K562 (cell line): ENCODE data around the gene CYP4F11. TPM values are rescaled to one million over a fixed set of nuclear protein-coding genes. Genes with fewer than 3 reads are reported as not detected.
A peak's percentile ranks its signal among the peaks of the same experiment; 100 is the strongest.

Experiments used
- ATAC-seq: fragments of 200-7000 bp; cut with Tn5 transposase; 3 replicates; pipeline ENCODE4 v1.9.1; 2020; ENCODE audit warnings: moderate library complexity
- BruUV-seq: library from RNA; stranded (reverse); fragments of 400-500 nt; replicated peaks from 2 replicates; lab custom pipeline; 2021; lab: Mats Ljungman, UMichigan
- CTCF ChIA-PET: fragments of 300-600 bp; formaldehyde crosslinking; extraction: SDS; loops from one replicate; lab custom pipeline; 2021; ENCODE audit warnings: low intra/inter-chr PET ratio; lab: Yijun Ruan, JAX
- POLR2A ChIA-PET: fragments of 300-600, 350-650 bp; sonication (Branson Sonifier 250); formaldehyde crosslinking; extraction: SDS; loops from one replicate; lab custom pipeline; 2021; ENCODE audit warnings: antibody characterized with exemption, inconsistent platforms; lab: Yijun Ruan, JAX
- DNase-seq, 4 experiments: peaks; one replicate each; pipeline versions ENCODE4 v3.0.0 to v3.0.0-alpha.2; 2011 to 2018; ENCODE audit warnings: low spot score in 3 of 4, mixed read lengths in 3 of 4; ENCODE audit errors: extremely low read depth in 1 of 4
- FAIRE-seq: peaks from 2 replicates; lab custom pipeline; 2011; peaks lifted over from hg19 to GRCh38; lab: Jason Lieb, UNC
- H2AFZ ChIP-seq: 2 replicates; pipeline ENCODE4 v1.6.0; 2011; ENCODE audit warnings: low read depth, low read length, control low read depth, inconsistent platforms
- H3K27ac ChIP-seq: fragments of 200-600 bp; 3 replicates; pipeline ENCODE4 v1.8.0; 2011; ENCODE audit warnings: low read depth, mild to moderate bottlenecking, control low read depth, inconsistent platforms, low read length, moderate library complexity, mixed read lengths; ENCODE audit errors: extremely low read depth
- H3K27me3 ChIP-seq, 2 experiments: fragments of 300-600 bp in 1 of 2; 2 replicates in 1 of 2; 3 replicates in 1 of 2; pipeline versions ENCODE4 v1.6.0 to v1.8.0; 2011; ENCODE audit warnings: inconsistent platforms in 2 of 2, low read length in 2 of 2, mild to moderate bottlenecking in 1 of 2, mixed read lengths in 1 of 2, moderate library complexity in 1 of 2; ENCODE audit not compliant: control insufficient read depth in 2 of 2, insufficient read depth in 2 of 2
- H3K36me3 ChIP-seq: fragments of 300-600 bp; 3 replicates; pipeline ENCODE4 v1.8.0; 2011; ENCODE audit warnings: mild to moderate bottlenecking, low read length, inconsistent platforms; ENCODE audit not compliant: control insufficient read depth, insufficient read depth
- H3K4me1 ChIP-seq, 2 experiments: fragments of 200-600 bp in 1 of 2; replicated peaks in 1 of 2; 2 replicates in 1 of 2; 3 replicates in 1 of 2; pipeline versions ENCODE4 v1.5.1 to v1.8.0; 2011; ENCODE audit warnings: inconsistent platforms in 2 of 2, low read length in 2 of 2, mild to moderate bottlenecking in 1 of 2, mixed read lengths in 1 of 2, moderate library complexity in 1 of 2; ENCODE audit not compliant: control insufficient read depth in 2 of 2, insufficient read depth in 2 of 2
- H3K4me2 ChIP-seq: 2 replicates; pipeline ENCODE4 v1.6.1; 2011; ENCODE audit warnings: low read length, control low read depth, inconsistent platforms, mixed read lengths; ENCODE audit not compliant: insufficient read depth
- H3K4me3 ChIP-seq: fragments of 200-600 bp; sonication (generic), shearing (Covaris generic); 2 replicates; pipeline ENCODE4 v1.5.1; 2016; ENCODE audit warnings: control low read depth, inconsistent platforms
- H3K79me2 ChIP-seq: fragments of 200-600 bp; 3 replicates; pipeline ENCODE4 v1.8.0; 2011; ENCODE audit warnings: low read length, inconsistent platforms; ENCODE audit not compliant: control insufficient read depth, insufficient read depth
- H3K9ac ChIP-seq, 2 experiments: 2 replicates each; pipeline versions ENCODE4 v1.6.0 to v1.6.1; 2011; ENCODE audit warnings: low read depth in 2 of 2, low read length in 2 of 2, control low read depth in 1 of 2, inconsistent platforms in 1 of 2, mild to moderate bottlenecking in 1 of 2, mixed read lengths in 1 of 2; ENCODE audit not compliant: insufficient read depth in 1 of 2
- H3K9me1 ChIP-seq: one replicate; pipeline ENCODE4 v1.6.0; 2011; ENCODE audit warnings: inconsistent platforms, mild to moderate bottlenecking, low read length, moderate library complexity; ENCODE audit not compliant: control insufficient read depth, insufficient read depth
- H3K9me3 ChIP-seq: replicated peaks from 2 replicates; pipeline ENCODE4 v1.5.1; 2011; ENCODE audit warnings: low read depth, low read length, inconsistent platforms; ENCODE audit not compliant: control insufficient read depth, insufficient read depth
- H4K20me1 ChIP-seq: replicated peaks from 2 replicates; pipeline ENCODE4 v1.6.1; 2011; ENCODE audit warnings: low read length, inconsistent platforms, mixed read lengths; ENCODE audit not compliant: control insufficient read depth, insufficient read depth
- CBFA2T3 ChIP-seq: fragments of 450-650 bp; IDR thresholded peaks from 2 replicates; pipeline ENCODE4 v1.6.1; 2017
- CBX2 ChIP-seq: fragments of 200-600 bp; sonication (generic); IDR thresholded peaks from one replicate; pipeline ENCODE4 v1.6.1; 2012; ENCODE audit warnings: mild to moderate bottlenecking, low read length, inconsistent platforms; ENCODE audit not compliant: insufficient read depth, poor library complexity, severe bottlenecking
- ETV6 ChIP-seq, 3 experiments: fragments of 150-350 bp in 1 of 3; sonication (generic) in 1 of 3; formaldehyde crosslinking in 1 of 3; IDR thresholded peaks; 2 replicates each; pipeline versions ENCODE4 v1.6.1 to v1.8.0; 2014 to 2022; ENCODE audit warnings: borderline replicate concordance in 2 of 3, low read depth in 2 of 3, antibody characterized with exemption in 1 of 3, low read length in 1 of 3, mild to moderate bottlenecking in 1 of 3, missing genetic modification reagents in 1 of 3
- NR2C2 ChIP-seq, 2 experiments: fragments of 200-800 bp in 1 of 2; sonication (Bioruptor generic) in 1 of 2; sonication (generic) in 1 of 2; formaldehyde crosslinking in 1 of 2; IDR thresholded peaks; 2 replicates each; pipeline versions ENCODE4 v1.6.1 to v1.8.0; 2016 to 2022; ENCODE audit warnings: mild to moderate bottlenecking in 1 of 2, missing compliant biosample characterization in 1 of 2, missing genetic modification characterization in 1 of 2, missing genetic modification reagents in 1 of 2
- TAL1 ChIP-seq: fragments of 450-650 bp; IDR thresholded peaks from 2 replicates; pipeline ENCODE4 v1.6.1; 2016; ENCODE audit warnings: mild to moderate bottlenecking
- ZNF830 ChIP-seq: fragments of 250-450 bp; sonication (Bioruptor Pico); IDR thresholded peaks from 2 replicates; pipeline ENCODE4 v1.5.0; 2021; ENCODE audit warnings: mild to moderate bottlenecking
- WGBS: fragments of 100-300 bp; shearing (Covaris generic); methylation state at CpG from one replicate; pipeline ENCODE4 v1.1.6; 2016; ENCODE audit warnings: low coverage, mixed read lengths; ENCODE audit not compliant: insufficient coverage; ENCODE audit errors: missing lambda C conversion rate; 5-methylcytosine and 5-hydroxymethylcytosine counted together
- in situ Hi-C: fragments of 300-500 bp; cut with MboI; formaldehyde crosslinking; loops from 4 replicates; pipeline ENCODE4 v1.15.0; 2018; ENCODE audit warnings: inconsistent platforms, mixed read lengths
- intact Hi-C: fragments of 100-400 bp; cut with micrococcal nuclease; formaldehyde crosslinking; loops from 2 replicates; pipeline ENCODE4 v1.14.2; 2022
- polyA plus RNA-seq, 8 experiments: library from polyadenylated mRNA; depleted of rRNA in 4 of 8; stranded (reverse) in 5 of 8; unstranded in 3 of 8; fragments of >200 nt; fragmentation: Nextera tagmentation in 2 of 8; fragmentation: Illumina TruSeq in 1 of 8; extraction: Ambion mirVana in 2 of 8; extraction: Trizol in 1 of 8; gene quantifications; 2 replicates each; pipeline versions ENCODE4 v1.2.1 to v1.2.3, GENCODE V29; 2011 to 2014; ENCODE audit warnings: inconsistent platforms in 1 of 8, missing spikeins in 1 of 8
- total RNA-seq, 7 experiments: library from RNA; depleted of rRNA in 6 of 7; stranded (reverse); fragments of >200 nt in 6 of 7; fragmentation: Illumina TruSeq in 2 of 7; extraction: Trizol in 2 of 7; gene quantifications; 2 replicates each; pipeline versions ENCODE4 v1.2.1 to v1.2.3, GENCODE V29; 2011 to 2021; ENCODE audit warnings: low replicate concordance in 1 of 7
- TF ChIP-seq, protein P1 (sequence below): fragments of 450-650 bp; IDR thresholded peaks from 2 replicates; pipeline ENCODE4 v1.6.1; 2016; ENCODE audit warnings: low read depth, mild to moderate bottlenecking, moderate library complexity

CYP4F11 gene
- total and polyA plus RNA-seq, 9 of the 15 experiments (the other 6 are each of a cell fraction or from before 2014, with no cell fraction given) = 0.03 TPM; not detected in 8

DNA sequence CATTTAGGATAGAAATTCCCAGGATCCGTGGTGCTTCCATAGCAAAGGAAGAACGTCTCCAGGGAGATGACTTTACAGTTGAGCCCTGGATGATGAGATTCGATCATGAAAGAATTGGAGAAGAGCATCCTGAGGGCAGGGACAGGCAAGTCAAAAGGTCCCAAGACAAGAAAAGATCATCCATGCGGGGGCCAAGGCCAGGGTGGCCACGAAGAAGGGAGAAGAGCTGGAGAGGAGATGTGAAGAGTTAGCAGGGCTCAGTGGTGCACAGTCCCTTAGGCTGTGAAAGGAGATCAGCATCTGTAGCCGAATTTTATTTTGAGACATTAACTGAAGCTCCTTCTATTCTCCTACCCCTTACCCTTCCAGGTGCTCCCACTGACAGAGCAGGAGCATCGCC is 43.4 kb upstream of the CYP4F11 start (continued):
- TF ChIP-seq ETV6 (IDR thresholded peaks at IDR 0.05; ENCODE audit: borderline replicate concordance in 1 of 2, low read depth in 2 of 2, low read length in 1 of 2) = no peak
- no peak for TF ChIP-seq ETV6 (CRISPR knock-in tag; IDR thresholded peaks at IDR 0.05; ENCODE audit: borderline replicate concordance)
- TF ChIP-seq ZNF830 (CRISPR knock-in tag) = no peak
- TF ChIP-seq NR2C2 (CRISPR knock-in tag; IDR thresholded peaks at IDR 0.05) = no peak
- no peak for TF ChIP-seq NR2C2 (tag; IDR thresholded peaks at IDR 0.05)
- TF ChIP-seq, protein P1, sequence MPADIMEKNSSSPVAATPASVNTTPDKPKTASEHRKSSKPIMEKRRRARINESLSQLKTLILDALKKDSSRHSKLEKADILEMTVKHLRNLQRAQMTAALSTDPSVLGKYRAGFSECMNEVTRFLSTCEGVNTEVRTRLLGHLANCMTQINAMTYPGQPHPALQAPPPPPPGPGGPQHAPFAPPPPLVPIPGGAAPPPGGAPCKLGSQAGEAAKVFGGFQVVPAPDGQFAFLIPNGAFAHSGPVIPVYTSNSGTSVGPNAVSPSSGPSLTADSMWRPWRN = no peak

DNA sequence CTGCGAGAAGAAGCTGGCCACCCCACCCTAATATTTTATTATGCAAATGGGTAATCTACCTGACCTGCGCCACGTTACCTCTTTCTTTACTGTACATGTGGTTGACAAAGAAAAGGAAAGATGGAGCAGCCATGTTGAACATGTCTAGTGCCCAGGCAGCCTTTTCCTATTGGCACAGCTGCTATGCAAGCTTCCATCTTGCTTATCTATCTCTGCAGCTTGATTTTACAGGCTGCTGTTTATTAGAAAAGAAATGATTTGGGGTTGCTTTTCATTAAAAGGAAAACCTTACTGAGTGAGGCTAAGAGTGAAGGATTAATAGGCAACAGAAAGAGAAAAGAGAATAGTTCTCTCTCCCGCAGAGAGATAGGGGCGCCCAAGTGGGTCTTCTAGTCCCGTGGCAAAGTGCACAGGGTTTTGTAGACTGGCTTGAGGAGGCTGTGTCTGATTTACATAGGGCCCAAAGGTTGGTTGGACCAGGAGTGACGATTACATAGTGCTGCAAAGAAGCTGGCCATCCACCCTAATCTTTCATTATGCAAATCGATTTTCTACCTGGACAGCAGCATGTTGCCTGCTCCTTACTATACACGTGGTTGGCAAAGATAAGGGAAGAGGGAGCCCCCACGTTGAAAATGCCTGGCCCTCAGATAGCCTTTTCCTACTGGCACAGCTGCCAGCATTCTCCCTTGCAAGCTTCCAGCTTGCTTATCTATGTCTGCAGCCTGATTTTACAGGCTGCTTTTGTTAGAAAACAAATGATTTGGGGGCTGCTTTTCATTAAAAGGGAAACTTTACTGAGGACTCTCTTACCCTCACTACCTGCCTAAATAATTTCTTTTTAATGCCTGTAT is 42.7 kb upstream of the CYP4F11 start:
- no peaks in the 10 kb centered on the region for H3K9me3 ChIP-seq
- in situ Hi-C loops = no loop called here
- peak; percentile 50 for TF ChIP-seq CBFA2T3
- no peak for TF ChIP-seq CBX2
- TF ChIP-seq TAL1 = 0 out of 2 replicates have a peak, but pooled peaks have one; percentile 18
- TF ChIP-seq, all 486 proteins: peak for 2
- intact Hi-C loops = no loop called here
- WGBS = 0% methylated on average over 10 of the region's 10 CpGs
- no peak overlapping the region for H3K27ac ChIP-seq
- peak in 1 of 4 experiments; percentile 3 for DNase-seq
- no peaks in the 10 kb centered on the region for H3K36me3 ChIP-seq
- H3K9ac ChIP-seq = no peak overlapping the region
- H3K4me2 ChIP-seq = no peak overlapping the region
- ChIA-PET POLR2A (interaction anchor here (0.6 kb wide), 1 partner anchor 427 kb away, joined by 3 read pairs; no protein-coding TSS in a partner anchor), CTCF (no interaction called here)
- no peak for FAIRE-seq
- no peak overlapping the region for H3K4me3 ChIP-seq
- no peaks in the 10 kb centered on the region for H3K9me1 ChIP-seq
- BruUV-seq = no TSS peak
- H4K20me1 ChIP-seq = no peaks in the 10 kb centered on the region; the same call in 1 of the 2 replicates
- no peaks in the 10 kb centered on the region for H3K79me2 ChIP-seq
- no peak for ATAC-seq
- no peaks in the 10 kb centered on the region for H3K4me1 ChIP-seq
- no peaks in the 10 kb centered on the region for H3K27me3 ChIP-seq
- H2AFZ ChIP-seq = no peak overlapping the region
